Dermis blood vessel endothelial cell (primary cell): ENCODE results near the gene ALDOC. TPM values are rescaled to one million over a fixed set of nuclear protein-coding genes. Genes with fewer than 3 reads are reported as not detected.
"Not testable (repeated sequence)": the region's sequence is repeated elsewhere in the genome, so short reads cannot be mapped to it uniquely, and the experiment has no call there.

Experiments used
- DNase-seq: peaks from one replicate; pipeline ENCODE4 v3.0.0; 2010
- total RNA-seq: library from RNA; depleted of rRNA; stranded (reverse); fragments of >200 nt; gene quantifications from 2 replicates; pipeline ENCODE4 v1.2.3, GENCODE V29; 2014

ALDOC gene
- total RNA-seq: 23.5 and 29.9 TPM in 2 replicates

DNA sequence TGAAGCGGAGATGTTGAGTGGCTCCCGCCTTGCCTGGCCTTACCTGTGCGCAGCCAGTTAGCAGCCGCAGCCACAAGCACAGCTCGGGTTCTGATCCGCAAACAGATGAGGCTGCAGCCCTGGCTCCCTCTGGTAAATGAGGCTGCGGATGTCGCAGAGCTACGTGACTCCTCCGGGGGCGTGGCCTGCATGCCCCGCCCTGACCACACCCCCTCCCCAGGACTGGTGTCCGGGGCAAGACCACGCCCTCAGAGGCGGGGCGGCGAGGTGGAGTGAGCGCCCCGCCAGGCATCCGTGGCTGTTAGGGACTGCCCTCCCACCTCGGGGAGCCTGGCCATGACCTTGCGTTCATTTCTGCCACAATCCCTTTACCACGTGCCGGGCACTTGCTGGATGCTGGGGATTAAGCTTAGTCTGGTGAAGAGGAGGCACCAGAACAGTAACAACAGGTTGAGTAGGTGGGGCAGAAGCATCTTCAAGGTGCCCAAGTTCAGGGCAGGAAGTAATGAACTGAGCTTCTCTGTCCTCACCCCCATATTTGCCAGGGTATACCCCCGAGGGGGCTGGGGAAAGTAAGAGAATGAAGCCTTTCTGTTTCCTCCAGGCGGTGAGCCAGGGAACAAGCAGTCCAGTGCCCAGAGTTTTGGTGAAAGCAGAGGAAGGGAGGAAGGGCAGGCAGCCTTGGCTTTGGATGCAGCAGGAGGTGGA, at the start of gene ALDOC:
TSS of gene ALDOC (minus strand) at position 138 of the 708 bp plus-strand sequence. CDS start 1,363 bp downstream, outside the sequence.
- peak; percentile 92 for DNase-seq

GRCh38 chr17:28624148-28624547, 47.5 kb upstream of the ALDOC start:
- no peak for DNase-seq

GRCh38 chr17:28623696-28624095, 47.0 kb upstream of the ALDOC start:
- no peak for DNase-seq

GRCh38 chr17:28622186-28622585, 45.5 kb upstream of the ALDOC start:
- no peak for DNase-seq

GRCh38 chr17:28620010-28620409, 43.3 kb upstream of the ALDOC start:
- no peak for DNase-seq

GRCh38 chr17:28618464-28618863, 41.8 kb upstream of the ALDOC start:
- no peak for DNase-seq

DNA sequence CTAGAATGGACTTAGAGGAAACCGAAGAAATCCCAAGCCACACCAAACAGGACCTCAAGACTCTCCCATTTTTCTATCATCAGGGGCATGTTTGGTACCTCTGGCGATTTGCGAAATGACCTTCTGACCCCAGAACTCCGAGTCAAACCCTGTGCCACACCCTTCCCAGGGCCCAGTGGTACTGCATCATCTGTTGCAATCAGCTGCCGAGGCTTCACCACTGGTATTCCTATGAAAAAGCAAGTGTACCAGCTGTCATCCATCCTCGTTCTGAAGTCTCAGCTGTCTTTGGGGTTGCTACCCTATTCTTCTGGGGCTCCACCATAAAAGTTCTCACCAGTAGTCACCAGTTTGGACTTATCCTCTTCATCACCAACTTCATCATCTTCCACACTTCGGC, 39.6 kb upstream of the ALDOC start:
- DNase-seq: no peak

- no peak for DNase-seq
These were observed 38.7 kb upstream of the ALDOC start for GRCh38 chr17:28615260-28615940.

DNA sequence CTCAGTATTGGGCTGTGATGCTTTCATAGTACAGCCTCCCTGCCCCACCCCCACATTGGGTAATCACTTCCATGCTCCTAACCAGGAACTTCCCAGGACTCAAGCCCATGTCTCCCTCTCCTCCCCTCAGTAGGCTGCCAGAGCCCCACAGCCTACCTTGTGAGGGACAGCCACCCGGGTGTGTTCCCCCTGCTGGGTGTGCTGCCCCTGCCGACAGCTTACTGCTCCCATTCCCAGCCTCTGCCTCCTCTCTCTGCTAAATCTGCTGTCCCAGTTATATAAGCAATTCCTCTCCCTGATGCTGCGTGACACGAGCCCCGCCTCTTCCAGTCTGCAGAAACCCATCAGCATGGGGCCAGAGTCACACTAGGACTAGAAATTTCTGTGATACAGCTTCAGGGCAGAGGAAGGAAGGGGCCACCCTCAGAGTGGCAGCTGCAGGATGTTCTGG, 37.3 kb upstream of the ALDOC start, which contains the start of gene RSKR:
TSS of gene RSKR (minus strand) at position 255 of the 451 bp plus-strand sequence. CDS start at position 231, 24 bp downstream.
- no peak for DNase-seq

DNA sequence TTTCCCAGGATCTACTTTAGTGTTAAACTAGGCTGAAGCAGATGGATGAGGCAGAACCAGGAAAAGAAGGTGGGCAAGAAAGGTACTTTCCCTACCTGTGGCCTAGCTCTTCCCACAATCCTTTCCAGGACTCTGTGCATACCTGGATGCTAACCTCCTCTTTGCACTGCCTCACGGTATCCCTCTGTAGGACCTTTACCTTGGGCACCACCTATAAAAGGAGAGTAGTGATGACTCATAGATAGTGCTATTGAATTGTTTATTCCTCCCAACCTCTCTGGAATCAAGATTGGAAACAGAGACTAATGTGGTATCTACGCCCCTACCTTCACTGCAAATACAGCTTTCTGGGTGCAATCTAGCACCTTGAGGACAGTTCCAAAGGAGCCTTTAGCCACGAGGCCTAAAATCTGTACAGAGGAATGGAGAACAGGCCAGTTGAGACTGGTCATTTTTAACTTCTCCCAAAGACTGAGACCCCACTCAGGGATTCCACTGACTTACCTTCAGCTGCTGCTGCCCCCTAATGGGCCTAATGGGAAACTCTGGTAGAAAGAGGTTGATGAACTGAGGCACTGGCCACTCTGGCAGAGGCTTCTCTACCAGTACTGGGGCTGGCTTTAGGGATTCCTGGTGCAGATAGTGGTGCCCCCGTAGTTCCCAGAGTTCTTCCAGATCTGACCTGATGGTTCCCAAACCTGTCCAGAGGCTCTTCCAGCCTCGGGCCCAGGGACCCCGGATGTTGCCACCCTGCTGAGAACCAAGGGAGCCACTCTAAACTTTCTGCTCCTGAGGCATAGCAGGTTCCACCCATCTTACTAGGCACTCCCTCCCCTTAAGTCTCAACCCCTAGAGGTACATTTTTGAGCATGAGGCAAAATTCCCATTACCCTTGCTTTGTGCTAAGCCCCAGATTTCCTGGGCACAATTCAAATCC, 36.5 kb upstream of the ALDOC start:
- DNase-seq: peak; percentile 67

- peak; percentile 9 for DNase-seq
These were observed 35.8 kb upstream of the ALDOC start for GRCh38 chr17:28612531-28612930.

DNA sequence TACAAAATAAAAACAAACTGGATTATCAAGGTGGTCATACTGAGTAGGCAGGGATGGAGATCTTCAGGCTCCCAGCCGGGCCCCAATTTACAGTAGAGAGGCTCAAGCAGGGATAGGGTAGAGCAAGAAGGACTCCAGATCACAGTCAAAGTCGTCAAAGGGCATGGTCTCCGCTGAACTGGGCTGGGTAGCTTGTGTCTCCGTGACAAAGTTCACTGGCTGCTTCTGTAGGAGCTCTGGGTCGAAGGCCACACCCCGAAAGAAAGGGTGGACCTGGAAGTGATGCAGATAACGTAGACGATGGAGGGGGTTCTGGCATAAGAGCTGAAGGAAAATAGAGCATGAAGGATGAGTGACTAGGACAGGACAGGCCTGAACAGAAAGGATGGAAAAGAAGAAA, 33.7 kb upstream of the ALDOC start:
- no peak for DNase-seq

DNA sequence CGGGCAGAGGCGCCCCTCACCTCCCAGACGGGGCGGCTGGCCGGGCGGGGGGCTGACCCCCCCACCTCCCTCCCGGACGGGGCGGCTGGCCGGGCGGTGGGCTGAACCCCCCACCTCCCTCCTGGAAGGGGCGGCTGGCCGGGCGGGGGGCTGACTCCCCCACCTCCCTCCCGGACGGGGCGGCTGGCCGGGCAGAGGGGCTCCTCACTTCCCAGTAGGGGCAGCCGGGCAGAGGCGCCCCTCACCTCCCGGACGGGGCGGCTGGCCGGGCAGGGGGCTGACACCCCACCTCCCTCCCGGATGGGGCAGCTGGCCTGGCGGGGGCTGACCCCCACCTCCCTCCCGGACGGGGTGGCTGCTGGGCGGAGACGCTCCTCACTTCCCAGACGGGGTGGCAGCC, 27.3 kb upstream of the ALDOC start:
- DNase-seq: not testable (repeated sequence)

- peak; percentile 89 for DNase-seq
These were observed 22.9 kb upstream of the ALDOC start for GRCh38 chr17:28599311-28600184.

DNA sequence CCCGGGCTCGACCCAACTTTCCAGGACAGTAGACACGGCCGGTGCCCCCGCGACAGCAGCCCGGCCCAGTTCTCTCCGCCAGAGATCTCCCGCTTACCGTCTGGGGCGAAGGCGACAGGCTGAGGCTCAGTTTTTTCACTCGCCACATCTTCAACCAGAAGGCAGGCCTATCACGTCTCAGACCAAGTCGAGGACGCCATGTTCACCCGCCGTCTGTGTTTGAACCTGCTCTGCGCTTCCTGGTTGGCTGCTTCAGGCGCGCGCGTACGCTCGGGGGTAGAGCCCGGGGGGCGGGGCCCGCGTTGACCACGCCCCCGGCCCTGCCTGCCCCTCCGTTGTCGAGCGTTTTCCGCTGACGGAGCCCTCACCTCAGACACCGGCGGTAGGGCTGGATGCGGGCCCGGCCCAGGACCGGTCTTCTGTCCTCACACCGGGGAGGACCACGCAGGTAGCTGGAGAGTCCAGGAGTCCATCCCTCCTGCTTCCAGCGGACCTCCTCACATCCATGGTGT, 22.2 kb upstream of the ALDOC start, which contains the start of gene SPAG5:
TSS of gene SPAG5 (minus strand) at position 227 of the 512 bp plus-strand sequence. CDS start at position 148, 79 bp downstream.
- peak; percentile 95 for DNase-seq

DNA sequence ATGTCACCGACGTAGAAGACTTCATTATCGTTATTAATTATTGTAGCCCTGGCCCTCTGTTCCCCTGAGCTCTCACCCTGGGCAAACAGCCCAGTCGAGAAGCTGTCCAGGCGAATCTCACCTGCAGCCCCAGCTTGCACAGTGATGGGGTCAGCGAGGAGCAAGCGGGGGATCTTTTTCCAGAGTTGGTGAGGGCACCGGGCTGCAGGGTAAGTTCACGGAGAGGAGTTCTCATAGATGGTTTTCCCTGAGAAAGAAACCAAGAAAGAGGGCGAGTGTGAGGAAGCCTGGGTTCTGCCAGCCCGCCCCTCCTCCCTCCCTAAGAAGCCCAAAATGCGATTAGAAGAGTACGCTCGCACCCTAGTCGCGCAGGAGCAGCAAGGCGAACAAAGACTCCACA, 21.7 kb upstream of the ALDOC start:
- no peak for DNase-seq

- no peak for DNase-seq
These were observed 21.1 kb upstream of the ALDOC start for GRCh38 chr17:28597606-28598383.

- no peak for DNase-seq
These were observed 15.6 kb upstream of the ALDOC start for GRCh38 chr17:28592260-28592659.

DNA sequence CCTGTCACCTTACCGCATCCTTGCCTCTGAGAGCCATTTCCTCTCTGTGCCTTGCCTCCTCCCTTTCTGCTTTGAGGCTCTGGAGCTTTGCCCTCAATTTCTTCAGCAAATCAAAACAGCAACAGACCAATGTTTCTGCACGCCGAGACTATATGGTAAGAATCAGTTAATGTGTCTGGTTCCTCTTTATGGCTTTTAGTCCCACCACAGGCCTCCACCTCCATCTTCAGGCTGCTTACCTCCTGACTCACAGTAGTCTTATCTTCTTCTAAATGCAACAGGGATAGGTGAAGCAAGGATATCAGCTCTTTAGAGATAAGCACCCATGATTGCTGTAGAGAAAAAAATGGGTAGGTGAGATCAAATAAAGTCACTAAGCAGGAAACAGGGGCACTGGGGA, 9.2 kb upstream of the ALDOC start:
- no peak for DNase-seq

- DNase-seq: no peak
These were observed 7.7 kb upstream of the ALDOC start for GRCh38 chr17:28584434-28584833.

GRCh38 chr17:28582513-28582912, 5.8 kb upstream of the ALDOC start:
- no peak for DNase-seq
